GM12875 (cell line): Measurements from ENCODE around the gene CNTN5.
"Not testable (repeated sequence)": the region's sequence is repeated elsewhere in the genome, so short reads cannot be mapped to it uniquely, and the experiment has no call there.

Experiments used
- H3K4me3 ChIP-seq: one replicate; pipeline ENCODE4 v1.5.1; 2011; ENCODE audit warnings: low read depth, low read length, control low read depth
- TF ChIP-seq, protein P1 (sequence below): IDR thresholded peaks from 2 replicates; pipeline ENCODE4 v1.5.1; 2011; ENCODE audit warnings: low read depth, mild to moderate bottlenecking, control low read depth, inconsistent platforms, low read length, moderate library complexity, borderline replicate concordance; ENCODE audit not compliant: insufficient read depth

The CNTN5 gene

GRCh38 chr11:99281331-99281730, 260.6 kb downstream of the CNTN5 start:
- H3K4me3 ChIP-seq, result no peak overlapping the region
- TF ChIP-seq, protein P1, sequence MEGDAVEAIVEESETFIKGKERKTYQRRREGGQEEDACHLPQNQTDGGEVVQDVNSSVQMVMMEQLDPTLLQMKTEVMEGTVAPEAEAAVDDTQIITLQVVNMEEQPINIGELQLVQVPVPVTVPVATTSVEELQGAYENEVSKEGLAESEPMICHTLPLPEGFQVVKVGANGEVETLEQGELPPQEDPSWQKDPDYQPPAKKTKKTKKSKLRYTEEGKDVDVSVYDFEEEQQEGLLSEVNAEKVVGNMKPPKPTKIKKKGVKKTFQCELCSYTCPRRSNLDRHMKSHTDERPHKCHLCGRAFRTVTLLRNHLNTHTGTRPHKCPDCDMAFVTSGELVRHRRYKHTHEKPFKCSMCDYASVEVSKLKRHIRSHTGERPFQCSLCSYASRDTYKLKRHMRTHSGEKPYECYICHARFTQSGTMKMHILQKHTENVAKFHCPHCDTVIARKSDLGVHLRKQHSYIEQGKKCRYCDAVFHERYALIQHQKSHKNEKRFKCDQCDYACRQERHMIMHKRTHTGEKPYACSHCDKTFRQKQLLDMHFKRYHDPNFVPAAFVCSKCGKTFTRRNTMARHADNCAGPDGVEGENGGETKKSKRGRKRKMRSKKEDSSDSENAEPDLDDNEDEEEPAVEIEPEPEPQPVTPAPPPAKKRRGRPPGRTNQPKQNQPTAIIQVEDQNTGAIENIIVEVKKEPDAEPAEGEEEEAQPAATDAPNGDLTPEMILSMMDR, result no peak

DNA sequence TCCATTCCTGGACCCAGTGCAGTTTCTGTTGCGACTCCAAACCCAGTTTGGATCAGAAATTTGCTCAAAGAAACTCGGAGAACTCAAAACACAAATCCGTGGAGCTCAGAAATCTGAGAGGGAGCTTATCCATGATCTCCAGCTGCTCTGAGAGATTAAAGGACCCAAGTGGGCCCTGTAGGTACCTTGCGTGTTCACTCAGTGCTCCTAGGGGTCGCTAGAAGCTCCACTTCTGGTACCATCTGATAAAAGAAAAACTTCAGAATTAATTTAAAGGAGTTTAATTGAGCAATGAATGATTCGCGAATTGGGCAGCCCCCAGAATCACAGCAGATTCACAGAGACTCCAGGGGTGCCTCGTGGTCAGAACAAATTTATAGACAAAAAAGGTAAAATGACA, 277.2 kb downstream of the CNTN5 start:
- H3K4me3 ChIP-seq, result not testable (repeated sequence)

GRCh38 chr11:99307510-99308088, 286.9 kb downstream of the CNTN5 start:
- TF ChIP-seq, protein P1, result no peak
- no peak overlapping the region for H3K4me3 ChIP-seq

GRCh38 chr11:99311870-99312269, 291.1 kb downstream of the CNTN5 start:
- H3K4me3 ChIP-seq, result no peak overlapping the region
- TF ChIP-seq, protein P1, result no peak

GRCh38 chr11:99316776-99317520, 296.2 kb downstream of the CNTN5 start:
- no peak overlapping the region for H3K4me3 ChIP-seq
- TF ChIP-seq, protein P1, result no peak

DNA sequence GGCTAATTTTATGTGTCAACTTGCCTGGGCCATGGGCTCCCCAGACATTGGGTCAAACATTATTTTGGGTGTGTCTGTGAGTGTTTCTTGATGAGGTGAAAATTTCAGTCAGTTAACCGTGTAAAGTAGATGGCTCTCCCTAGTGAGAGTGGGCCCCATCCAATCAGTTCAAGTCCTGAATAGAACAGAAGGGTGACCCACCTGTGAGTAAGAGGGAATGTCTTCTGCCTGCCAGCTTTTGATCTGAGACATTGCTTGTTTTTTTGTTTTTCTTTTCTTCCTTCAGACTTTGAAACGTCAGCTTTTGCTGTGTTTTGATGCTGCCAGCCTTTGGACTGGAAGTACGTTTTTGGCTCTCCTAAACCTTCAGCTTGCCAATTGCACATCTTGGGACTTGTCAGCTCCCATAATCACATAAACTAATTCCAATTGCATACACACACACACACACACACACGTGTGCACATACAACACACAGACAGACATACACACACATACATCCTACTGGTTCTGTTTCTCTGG, 300.1 kb downstream of the CNTN5 start:
- no peak overlapping the region for H3K4me3 ChIP-seq
- TF ChIP-seq, protein P1, result no peak

DNA sequence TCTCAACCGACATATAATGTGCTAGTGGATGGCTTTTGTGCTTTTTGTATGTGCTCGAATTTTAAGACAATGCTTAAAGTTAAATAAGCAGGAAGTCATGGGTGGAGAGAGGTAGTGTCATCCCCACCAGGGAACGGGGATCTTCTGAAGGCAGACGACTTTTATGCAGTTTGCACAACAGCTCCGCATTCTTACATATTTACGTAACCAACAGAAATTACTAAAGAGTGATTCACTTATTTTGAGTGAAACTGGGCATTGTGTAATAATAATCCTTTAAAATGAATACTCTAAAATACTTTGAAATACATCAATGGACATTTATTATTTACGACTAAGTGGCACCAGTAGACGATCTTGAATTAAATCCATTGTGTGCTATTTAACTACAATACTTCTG, 305.1 kb downstream of the CNTN5 start:
- TF ChIP-seq, protein P1, result no peak
- H3K4me3 ChIP-seq, result no peak overlapping the region

- H3K4me3 ChIP-seq, result no peak overlapping the region
- TF ChIP-seq, protein P1, result no peak
These were observed 306.3 kb downstream of the CNTN5 start for GRCh38 chr11:99327066-99327465.
